ENCODE data around the gene MAP3K9. TPM values are rescaled to one million over a fixed set of nuclear protein-coding genes. Genes with fewer than 3 reads are reported as not detected.

The MAP3K9 gene
- total RNA-seq, 1 experiment from 2014 or later = 21.4 TPM

DNA sequence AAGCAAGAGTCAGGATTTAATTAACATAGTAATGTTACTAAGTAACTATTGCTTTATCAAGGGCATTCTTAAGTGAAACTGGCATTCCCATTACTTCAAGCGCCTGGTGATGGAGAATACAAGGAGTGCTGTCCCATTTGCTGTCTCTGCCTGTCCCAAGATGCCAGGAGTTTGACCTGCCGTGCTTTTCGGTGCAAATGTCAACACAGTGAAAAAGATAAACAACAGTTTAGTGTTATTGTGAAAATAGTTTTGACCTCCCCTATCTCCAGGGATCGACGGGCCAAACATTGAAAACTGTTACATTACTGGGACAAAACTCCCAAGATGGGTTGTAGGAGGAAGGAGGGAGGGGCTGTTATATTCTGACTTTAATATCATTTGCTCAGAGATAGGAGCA lies 92.8 kb downstream of the MAP3K9 start:
- no peak for DNase-seq
- CTCF ChIA-PET = interaction anchor here (0.6 to 1.7 kb wide), 3 partner anchors 92 to 1518 kb away, joined by 3 to 19 read pairs (median 4); no protein-coding TSS in a partner anchor
- no peaks in the 10 kb centered on the region; the same call in 1 of the 2 replicates for H3F3A ChIP-seq (ENCODE audit: insufficient read depth, low read depth)
- no peak overlapping the region for H3K27ac ChIP-seq
- no peak overlapping the region for H3K4me3 ChIP-seq
- H3K4me1 ChIP-seq (replicated peaks; ENCODE audit: insufficient read depth) = peaks cover 27% of the 10 kb centered on the region
- no peaks in the 10 kb centered on the region for H3K9me2 ChIP-seq (ENCODE audit: insufficient read depth)
- BruUV-seq (replicated peaks) = no TSS peak
- no peaks in the 10 kb centered on the region for H4K20me1 ChIP-seq (ENCODE audit: insufficient read depth)
- POLR2A ChIA-PET (ENCODE audit: unreplicated experiment) = no interaction called here
- intact Hi-C loops (cut with micrococcal nuclease; ENCODE audit: unreplicated experiment) = loop anchor here (5.0 kb wide), 1 partner anchor 359 kb away; the partner anchor contains the start of gene COX16
- no peaks in the 10 kb centered on the region for H3K79me2 ChIP-seq (ENCODE audit: low read depth)
- H3K36me3 ChIP-seq (ENCODE audit: low read depth) = no peaks in the 10 kb centered on the region
- H3K9me3 ChIP-seq (ENCODE audit: insufficient read depth, low read depth) = no peaks in the 10 kb centered on the region
- no peaks in the 10 kb centered on the region for H3K27me3 ChIP-seq (ENCODE audit: insufficient read depth, low read depth)
- no peak for TF ChIP-seq EZH2 (IDR thresholded peaks at IDR 0.05; ENCODE audit: low read depth)
- TF ChIP-seq, protein P1, sequence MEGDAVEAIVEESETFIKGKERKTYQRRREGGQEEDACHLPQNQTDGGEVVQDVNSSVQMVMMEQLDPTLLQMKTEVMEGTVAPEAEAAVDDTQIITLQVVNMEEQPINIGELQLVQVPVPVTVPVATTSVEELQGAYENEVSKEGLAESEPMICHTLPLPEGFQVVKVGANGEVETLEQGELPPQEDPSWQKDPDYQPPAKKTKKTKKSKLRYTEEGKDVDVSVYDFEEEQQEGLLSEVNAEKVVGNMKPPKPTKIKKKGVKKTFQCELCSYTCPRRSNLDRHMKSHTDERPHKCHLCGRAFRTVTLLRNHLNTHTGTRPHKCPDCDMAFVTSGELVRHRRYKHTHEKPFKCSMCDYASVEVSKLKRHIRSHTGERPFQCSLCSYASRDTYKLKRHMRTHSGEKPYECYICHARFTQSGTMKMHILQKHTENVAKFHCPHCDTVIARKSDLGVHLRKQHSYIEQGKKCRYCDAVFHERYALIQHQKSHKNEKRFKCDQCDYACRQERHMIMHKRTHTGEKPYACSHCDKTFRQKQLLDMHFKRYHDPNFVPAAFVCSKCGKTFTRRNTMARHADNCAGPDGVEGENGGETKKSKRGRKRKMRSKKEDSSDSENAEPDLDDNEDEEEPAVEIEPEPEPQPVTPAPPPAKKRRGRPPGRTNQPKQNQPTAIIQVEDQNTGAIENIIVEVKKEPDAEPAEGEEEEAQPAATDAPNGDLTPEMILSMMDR (conservative IDR thresholded peaks at IDR 0.05) = no peak
- H3K4me2 ChIP-seq = no peak overlapping the region
- no peak overlapping the region for H2AFZ ChIP-seq

DNA sequence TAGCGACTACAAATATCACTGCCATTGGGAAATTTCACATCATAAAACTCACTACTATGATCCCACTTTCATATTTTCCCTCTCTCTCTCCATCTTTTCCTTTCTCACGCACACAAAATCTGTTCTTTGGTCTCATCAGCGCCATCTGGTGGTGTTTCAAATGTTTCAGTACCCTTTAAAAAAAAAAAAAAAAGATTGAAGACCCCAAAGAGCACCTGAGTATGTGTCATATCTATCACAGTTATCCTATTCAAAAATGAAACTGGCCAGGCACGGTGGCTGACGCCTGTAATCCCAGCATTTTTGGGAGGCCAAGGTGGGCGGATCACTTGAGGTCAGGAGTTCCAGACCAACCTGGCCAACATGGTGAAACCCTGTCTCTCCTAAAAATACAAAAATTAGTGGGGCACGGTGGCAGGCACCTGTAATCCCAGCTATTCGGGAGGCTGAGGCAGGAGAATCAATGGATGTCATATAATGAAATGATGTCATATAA lies 95.2 kb downstream of the MAP3K9 start:
- TF ChIP-seq, protein P1 (conservative IDR thresholded peaks at IDR 0.05) = peak; percentile 98
- no peak for TF ChIP-seq EZH2 (IDR thresholded peaks at IDR 0.05; ENCODE audit: low read depth)
- Histone ChIP-seq H3K27ac (peak overlapping the region; percentile 51; the same call in 1 of the 2 replicates), H3K36me3 (ENCODE audit: low read depth) (no peaks in the 10 kb centered on the region), H3K9me2 (ENCODE audit: insufficient read depth) (no peaks in the 10 kb centered on the region), H3K4me2 (peak overlapping the region; percentile 20; the same call in 1 of the 2 replicates), H3K4me1 (replicated peaks; ENCODE audit: insufficient read depth) (peaks cover 21% of the 10 kb centered on the region), H3K4me3 (no peak overlapping the region), H3F3A (ENCODE audit: insufficient read depth, low read depth) (no peaks in the 10 kb centered on the region; the same call in 1 of the 2 replicates), H4K20me1 (ENCODE audit: insufficient read depth) (no peaks in the 10 kb centered on the region), H2AFZ (no peak overlapping the region), H3K9me3 (ENCODE audit: insufficient read depth, low read depth) (no peaks in the 10 kb centered on the region), H3K27me3 (ENCODE audit: insufficient read depth, low read depth) (no peaks in the 10 kb centered on the region), H3K79me2 (ENCODE audit: low read depth) (no peaks in the 10 kb centered on the region)
- DNase-seq = peak; percentile 41 to 55
- intact Hi-C loops (cut with micrococcal nuclease; ENCODE audit: unreplicated experiment) = loop anchor here (1.0 kb wide), 3 partner anchors 73 to 114 kb away; partner anchors contain the start of genes MED6 and TTC9
- POLR2A ChIA-PET (ENCODE audit: unreplicated experiment) = interaction anchor here (0.6 to 0.7 kb wide), 3 partner anchors 11 to 134 kb away, joined by 5 to 11 read pairs (median 5); no protein-coding TSS in a partner anchor
- CTCF ChIA-PET = interaction anchor here (0.6 to 1.2 kb wide), 6 partner anchors 16 to 105 kb away, joined by 3 to 8 read pairs (median 5); no protein-coding TSS in a partner anchor
- no TSS peak for BruUV-seq (replicated peaks)

DNA sequence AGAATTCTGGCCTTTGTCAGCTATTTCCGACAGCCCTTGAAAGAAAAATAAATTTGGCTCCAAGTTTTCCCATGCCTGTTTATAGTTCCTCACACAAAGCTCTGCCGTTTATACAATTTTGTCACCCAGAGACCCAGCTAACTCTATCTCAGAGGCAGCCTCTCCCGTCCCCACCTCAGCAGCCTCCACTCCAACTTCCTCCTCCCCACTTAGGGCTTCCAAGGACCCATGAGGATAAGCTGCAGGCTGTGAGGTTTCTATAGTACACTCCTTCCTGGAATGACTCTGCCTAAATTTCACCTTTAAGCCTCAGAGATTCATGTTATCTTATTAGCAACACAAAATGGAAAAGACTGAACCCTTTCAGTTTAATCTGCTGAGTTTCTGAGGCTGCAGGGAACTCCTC lies 95.8 kb downstream of the MAP3K9 start:
- Histone ChIP-seq H2AFZ (no peak overlapping the region), H3K4me2 (peak overlapping the region; percentile 20; the same call in 1 of the 2 replicates), H3K27ac (peak overlapping the region; percentile 51), H4K20me1 (ENCODE audit: insufficient read depth) (no peaks in the 10 kb centered on the region), H3K9me2 (ENCODE audit: insufficient read depth) (no peaks in the 10 kb centered on the region), H3K9me3 (ENCODE audit: insufficient read depth, low read depth) (no peaks in the 10 kb centered on the region), H3F3A (ENCODE audit: insufficient read depth, low read depth) (no peaks in the 10 kb centered on the region; the same call in 1 of the 2 replicates), H3K79me2 (ENCODE audit: low read depth) (no peaks in the 10 kb centered on the region), H3K4me3 (no peak overlapping the region), H3K4me1 (replicated peaks; ENCODE audit: insufficient read depth) (peaks cover 16% of the 10 kb centered on the region), H3K36me3 (ENCODE audit: low read depth) (no peaks in the 10 kb centered on the region), H3K27me3 (ENCODE audit: insufficient read depth, low read depth) (no peaks in the 10 kb centered on the region)
- intact Hi-C loops (cut with micrococcal nuclease; ENCODE audit: unreplicated experiment) = no loop called here
- TF ChIP-seq, protein P1 (conservative IDR thresholded peaks at IDR 0.05) = no peak
- TF ChIP-seq EZH2 (IDR thresholded peaks at IDR 0.05; ENCODE audit: low read depth) = no peak
- ChIA-PET CTCF (interaction anchor here (0.5 to 1.2 kb wide), 12 partner anchors 10 to 1007 kb away, joined by 3 to 18 read pairs (median 4); no protein-coding TSS in a partner anchor), POLR2A (ENCODE audit: unreplicated experiment) (interaction anchor here (0.5 to 0.7 kb wide), 6 partner anchors 10 to 197 kb away, joined by 3 to 11 read pairs (median 5); no protein-coding TSS in a partner anchor)
- no TSS peak for BruUV-seq (replicated peaks)
- no peak for DNase-seq

All from PC-9 (cell line).